MCF 10A (cell line): ENCODE results near the gene RAD51. TPM values are rescaled to one million over a fixed set of nuclear protein-coding genes. Genes with fewer than 3 reads are reported as not detected.

ENCODE experiments used
- BruUV-seq: library from RNA; stranded (reverse); fragments of 400-500 nt; replicated peaks from 2 replicates; lab custom pipeline; 2021; lab: Mats Ljungman, UMichigan
- CTCF ChIA-PET: fragments of 300-600 bp; sonication (Branson Sonifier 250); formaldehyde crosslinking; extraction: SDS; loops from one replicate; lab custom pipeline; 2021; ENCODE audit warnings: antibody characterized with exemption, inconsistent platforms; lab: Yijun Ruan, JAX
- POLR2A ChIA-PET: fragments of 300-600, 350-650 bp; sonication (Branson Sonifier 250); formaldehyde crosslinking; extraction: SDS; loops from one replicate; lab custom pipeline; 2020; ENCODE audit warnings: antibody characterized with exemption, inconsistent platforms; lab: Yijun Ruan, JAX
- DNase-seq: peaks from one replicate; pipeline ENCODE4 v3.0.0-alpha.2; 2018; ENCODE audit not compliant: unreplicated experiment
- H3K27ac Mint-ChIP-seq: one replicate; pipeline ENCODE4 v1.8.0; 2022; ENCODE audit warnings: mild to moderate bottlenecking, low read depth, mixed read lengths; ENCODE audit not compliant: unreplicated experiment
- H3K27me3 Mint-ChIP-seq: one replicate; pipeline ENCODE4 v1.8.0; 2022; ENCODE audit warnings: mixed read lengths; ENCODE audit not compliant: insufficient read depth, unreplicated experiment
- H3K36me3 Mint-ChIP-seq: one replicate; pipeline ENCODE4 v1.8.0; 2022; ENCODE audit warnings: mild to moderate bottlenecking, moderate library complexity, mixed read lengths; ENCODE audit not compliant: insufficient read depth, unreplicated experiment
- H3K4me1 Mint-ChIP-seq: one replicate; pipeline ENCODE4 v1.8.0; 2022; ENCODE audit warnings: mixed read lengths; ENCODE audit not compliant: insufficient read depth, unreplicated experiment
- H3K4me3 Mint-ChIP-seq: one replicate; pipeline ENCODE4 v1.8.0; 2022; ENCODE audit warnings: mild to moderate bottlenecking, moderate library complexity, mixed read lengths; ENCODE audit not compliant: unreplicated experiment
- H3K9me3 Mint-ChIP-seq: one replicate; pipeline ENCODE4 v1.8.0; 2022; ENCODE audit warnings: mixed read lengths; ENCODE audit not compliant: unreplicated experiment
- intact Hi-C: fragments of 100-400 bp; cut with micrococcal nuclease; formaldehyde crosslinking; loops from 2 replicates; pipeline ENCODE4 v1.14.1; 2022
- total RNA-seq: library from RNA; stranded (reverse); gene quantifications from 2 replicates; pipeline ENCODE4 v1.2.3, GENCODE V29; 2022
- TF ChIP-seq, protein P1 (sequence below): fragments of 200-600 bp; IDR thresholded peaks from one replicate; pipeline ENCODE4 v1.8.0; 2022; ENCODE audit warnings: antibody characterized with exemption, mild to moderate bottlenecking; ENCODE audit not compliant: unreplicated experiment

The RAD51 gene
- total RNA-seq, 1 experiment from 2014 or later: 7.1 TPM

DNA sequence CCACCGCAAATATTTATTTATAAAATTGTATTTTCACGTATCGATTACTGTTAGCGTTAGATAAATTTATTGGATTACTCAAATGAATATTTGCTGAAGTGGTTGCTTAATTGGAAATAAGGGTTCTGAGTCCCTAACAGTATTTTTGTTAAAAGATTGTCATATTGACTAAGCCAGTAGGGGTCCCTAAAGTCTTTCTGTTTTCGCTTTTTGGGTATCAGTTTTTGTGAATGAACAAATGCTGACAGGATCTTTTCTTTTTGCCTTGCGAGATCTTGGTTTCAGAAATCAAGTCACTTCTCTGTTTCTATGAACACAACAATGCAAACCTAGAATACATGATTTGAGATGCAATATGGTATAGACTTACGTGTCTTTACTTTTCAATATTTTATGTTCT lies 7.1 kb downstream of the RAD51 start:
- Mint-ChIP-seq H3K36me3 (peaks cover 25% of the 10 kb centered on the region), H3K27me3 (no peaks in the 10 kb centered on the region), H3K27ac (no peak overlapping the region), H3K4me3 (no peak overlapping the region), H3K4me1 (no peaks in the 10 kb centered on the region), H3K9me3 (no peaks in the 10 kb centered on the region)
- ChIA-PET CTCF (interaction anchor here (0.8 to 1.0 kb wide), 2 partner anchors 13 to 154 kb away, joined by 3 read pairs; no protein-coding TSS in a partner anchor), POLR2A (interaction anchor here (0.6 kb wide), 1 partner anchor 1116 kb away, joined by 3 read pairs; no protein-coding TSS in a partner anchor)
- no TSS peak for BruUV-seq
- intact Hi-C loops: no loop called here
- TF ChIP-seq, protein P1, sequence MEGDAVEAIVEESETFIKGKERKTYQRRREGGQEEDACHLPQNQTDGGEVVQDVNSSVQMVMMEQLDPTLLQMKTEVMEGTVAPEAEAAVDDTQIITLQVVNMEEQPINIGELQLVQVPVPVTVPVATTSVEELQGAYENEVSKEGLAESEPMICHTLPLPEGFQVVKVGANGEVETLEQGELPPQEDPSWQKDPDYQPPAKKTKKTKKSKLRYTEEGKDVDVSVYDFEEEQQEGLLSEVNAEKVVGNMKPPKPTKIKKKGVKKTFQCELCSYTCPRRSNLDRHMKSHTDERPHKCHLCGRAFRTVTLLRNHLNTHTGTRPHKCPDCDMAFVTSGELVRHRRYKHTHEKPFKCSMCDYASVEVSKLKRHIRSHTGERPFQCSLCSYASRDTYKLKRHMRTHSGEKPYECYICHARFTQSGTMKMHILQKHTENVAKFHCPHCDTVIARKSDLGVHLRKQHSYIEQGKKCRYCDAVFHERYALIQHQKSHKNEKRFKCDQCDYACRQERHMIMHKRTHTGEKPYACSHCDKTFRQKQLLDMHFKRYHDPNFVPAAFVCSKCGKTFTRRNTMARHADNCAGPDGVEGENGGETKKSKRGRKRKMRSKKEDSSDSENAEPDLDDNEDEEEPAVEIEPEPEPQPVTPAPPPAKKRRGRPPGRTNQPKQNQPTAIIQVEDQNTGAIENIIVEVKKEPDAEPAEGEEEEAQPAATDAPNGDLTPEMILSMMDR: no peak
- no peak for DNase-seq

DNA sequence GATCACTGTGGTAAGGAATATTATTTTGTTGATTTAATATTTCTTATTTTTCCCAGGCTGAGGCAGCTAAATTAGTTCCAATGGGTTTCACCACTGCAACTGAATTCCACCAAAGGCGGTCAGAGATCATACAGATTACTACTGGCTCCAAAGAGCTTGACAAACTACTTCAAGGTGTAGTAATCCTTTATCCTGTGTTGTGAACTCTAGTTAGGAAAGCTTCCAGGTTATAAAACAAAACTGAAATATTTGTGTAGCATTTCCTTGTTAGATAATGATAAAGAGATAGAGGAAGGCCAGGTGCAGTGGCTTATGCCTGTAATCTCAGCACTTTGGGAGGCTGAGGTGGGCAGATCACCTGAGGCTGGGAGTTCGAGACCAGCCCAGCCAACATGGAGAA lies 11.1 kb downstream of the RAD51 start:
- POLR2A ChIA-PET: interaction anchor here (0.7 kb wide), 1 partner anchor 809 kb away, joined by 3 read pairs; no protein-coding TSS in a partner anchor
- Mint-ChIP-seq H3K27me3 (no peaks in the 10 kb centered on the region), H3K27ac (no peak overlapping the region), H3K9me3 (no peaks in the 10 kb centered on the region), H3K4me3 (no peak overlapping the region), H3K36me3 (peaks cover 45% of the 10 kb centered on the region), H3K4me1 (no peaks in the 10 kb centered on the region)
- no peak for DNase-seq
- intact Hi-C loops: no loop called here
- TF ChIP-seq, protein P1: no peak
- BruUV-seq: no TSS peak
- CTCF ChIA-PET: interaction anchor here (0.6 kb wide), 2 partner anchors 198 to 1895 kb away, joined by 3 read pairs; no protein-coding TSS in a partner anchor

DNA sequence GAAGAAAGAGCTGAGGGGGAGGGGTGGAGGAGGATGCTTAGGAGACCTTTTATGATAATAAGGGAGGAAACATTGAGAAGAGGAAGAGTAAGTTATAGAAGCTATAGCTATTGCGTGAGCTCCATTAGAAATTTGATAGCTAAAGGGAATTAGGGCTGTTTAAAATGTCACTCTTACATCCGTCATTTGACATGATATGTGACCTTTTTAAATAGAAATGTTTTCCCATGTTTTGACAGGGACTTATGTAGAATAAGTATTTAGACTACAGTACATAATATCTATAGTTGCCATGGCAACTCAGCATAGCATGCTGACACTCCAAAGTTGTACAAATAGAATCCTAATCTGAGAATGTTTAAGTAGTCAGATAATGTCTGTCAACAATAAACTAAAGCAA lies 19.2 kb downstream of the RAD51 start:
- no peaks in the 10 kb centered on the region for H3K27me3 Mint-ChIP-seq
- intact Hi-C loops: no loop called here
- H3K36me3 Mint-ChIP-seq: peaks cover 33% of the 10 kb centered on the region
- H3K9me3 Mint-ChIP-seq: no peaks in the 10 kb centered on the region
- H3K4me3 Mint-ChIP-seq: no peak overlapping the region
- TF ChIP-seq, protein P1: no peak
- H3K27ac Mint-ChIP-seq: no peak overlapping the region
- no peaks in the 10 kb centered on the region for H3K4me1 Mint-ChIP-seq
- ChIA-PET POLR2A (no interaction called here), CTCF (interaction anchor here (0.6 to 1.3 kb wide), 3 partner anchors 69 to 228 kb away, joined by 3 read pairs; no protein-coding TSS in a partner anchor)
- no peak for DNase-seq
- BruUV-seq: no TSS peak

DNA sequence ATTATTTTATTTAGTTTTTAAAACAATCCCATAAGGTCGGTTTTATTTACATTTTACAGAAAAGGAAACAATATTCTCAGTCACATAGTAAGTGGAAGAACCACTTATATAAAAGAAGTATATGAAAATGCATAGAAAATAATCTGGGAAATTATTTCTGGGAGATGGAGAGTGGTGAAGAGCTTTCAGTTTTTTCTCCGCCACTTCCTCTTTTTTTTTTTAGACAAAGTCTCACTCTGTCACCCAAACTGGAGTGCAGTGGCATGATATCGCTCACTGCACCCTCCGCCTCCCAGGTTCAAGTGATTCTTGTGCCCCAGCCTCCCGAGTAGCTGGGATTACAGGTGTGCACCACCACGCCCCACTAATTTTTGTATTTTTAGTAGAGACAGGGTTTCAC lies 21.2 kb downstream of the RAD51 start:
- no peaks in the 10 kb centered on the region for H3K27me3 Mint-ChIP-seq
- H3K4me3 Mint-ChIP-seq: no peak overlapping the region
- no peak overlapping the region for H3K27ac Mint-ChIP-seq
- TF ChIP-seq, protein P1: no peak
- no peaks in the 10 kb centered on the region for H3K4me1 Mint-ChIP-seq
- BruUV-seq: no TSS peak
- intact Hi-C loops: no loop called here
- no peak for DNase-seq
- POLR2A ChIA-PET: interaction anchor here (1.3 to 1.7 kb wide), 2 partner anchors 10 to 21 kb away, joined by 3 to 4 read pairs; partner anchors contain the start of gene RAD51
- CTCF ChIA-PET: interaction anchor here (0.7 to 0.9 kb wide), 2 partner anchors 14 to 131 kb away, joined by 3 read pairs; no protein-coding TSS in a partner anchor
- H3K36me3 Mint-ChIP-seq: peaks cover 16% of the 10 kb centered on the region
- H3K9me3 Mint-ChIP-seq: no peaks in the 10 kb centered on the region
